HG03378 (cell line): ENCODE results near the gene ACSM3.
"Not testable (repeated sequence)": the region's sequence is repeated elsewhere in the genome, so short reads cannot be mapped to it uniquely, and the experiment has no call there.

ENCODE experiments used
- ATAC-seq: cut with Tn5 transposase; IDR thresholded peaks from one replicate; pipeline ENCODE4 v1.9.1; 2021; ENCODE audit warnings: mild to moderate bottlenecking, moderate library complexity; ENCODE audit not compliant: unreplicated experiment

ACSM3 gene, protein sequence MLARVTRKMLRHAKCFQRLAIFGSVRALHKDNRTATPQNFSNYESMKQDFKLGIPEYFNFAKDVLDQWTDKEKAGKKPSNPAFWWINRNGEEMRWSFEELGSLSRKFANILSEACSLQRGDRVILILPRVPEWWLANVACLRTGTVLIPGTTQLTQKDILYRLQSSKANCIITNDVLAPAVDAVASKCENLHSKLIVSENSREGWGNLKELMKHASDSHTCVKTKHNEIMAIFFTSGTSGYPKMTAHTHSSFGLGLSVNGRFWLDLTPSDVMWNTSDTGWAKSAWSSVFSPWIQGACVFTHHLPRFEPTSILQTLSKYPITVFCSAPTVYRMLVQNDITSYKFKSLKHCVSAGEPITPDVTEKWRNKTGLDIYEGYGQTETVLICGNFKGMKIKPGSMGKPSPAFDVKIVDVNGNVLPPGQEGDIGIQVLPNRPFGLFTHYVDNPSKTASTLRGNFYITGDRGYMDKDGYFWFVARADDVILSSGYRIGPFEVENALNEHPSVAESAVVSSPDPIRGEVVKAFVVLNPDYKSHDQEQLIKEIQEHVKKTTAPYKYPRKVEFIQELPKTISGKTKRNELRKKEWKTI

GRCh38 chr16:20763461-20764232 lies at the start of gene ACSM3:
Gene ACSM3 (plus strand): TSS chr16:20764014. CDS start chr16:20770035, 6,021 bp downstream.
- ATAC-seq: peak; percentile 98

DNA sequence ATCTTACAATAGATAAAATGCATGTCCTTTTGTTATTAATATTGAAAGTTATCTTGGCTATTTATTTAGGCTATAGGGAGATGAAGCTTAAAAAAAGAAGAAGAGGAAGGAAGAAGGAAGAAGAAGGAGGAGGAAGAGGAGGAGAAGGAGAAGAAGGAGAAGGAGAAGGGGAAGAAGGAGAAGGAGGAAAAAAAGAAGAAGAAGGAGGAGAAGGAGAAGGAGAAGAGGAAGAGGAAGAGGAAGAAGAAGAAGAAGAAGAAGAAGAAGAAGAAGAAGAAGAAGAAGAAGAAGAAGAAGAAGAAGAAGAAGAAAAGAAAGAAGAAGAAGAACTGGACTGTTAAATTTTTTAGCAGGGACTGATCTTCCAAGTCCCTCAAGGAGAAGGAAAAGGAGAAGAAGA lies 46.1 kb upstream of the ACSM3 start:
- ATAC-seq: not testable (repeated sequence)

DNA sequence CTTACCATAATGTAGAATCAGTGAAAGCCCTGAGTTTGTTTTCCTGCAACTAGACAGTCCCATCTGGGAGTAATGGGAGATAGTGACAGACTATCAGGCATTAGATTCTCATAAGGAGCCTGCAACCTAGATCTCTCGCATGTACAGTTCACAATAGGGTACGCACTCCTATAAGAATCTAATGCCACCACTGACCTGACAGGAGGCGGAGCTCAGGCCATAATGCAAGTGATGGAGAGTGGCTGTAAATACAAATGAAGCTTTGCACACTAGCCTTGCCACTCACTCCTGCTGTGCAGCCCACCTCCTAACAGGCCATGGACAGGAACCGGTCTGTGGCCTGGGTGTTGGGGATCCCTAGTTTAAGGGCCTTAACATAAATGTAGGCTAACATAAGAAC lies 43.6 kb upstream of the ACSM3 start:
- no peak for ATAC-seq

- ATAC-seq: no peak
Observed at GRCh38 chr16:20726661-20727060, 37.2 kb upstream of the ACSM3 start.

- no peak for ATAC-seq
Observed at GRCh38 chr16:20727181-20727580, 36.6 kb upstream of the ACSM3 start.

- no peak for ATAC-seq
Observed at GRCh38 chr16:20729141-20729540, 34.7 kb upstream of the ACSM3 start.

DNA sequence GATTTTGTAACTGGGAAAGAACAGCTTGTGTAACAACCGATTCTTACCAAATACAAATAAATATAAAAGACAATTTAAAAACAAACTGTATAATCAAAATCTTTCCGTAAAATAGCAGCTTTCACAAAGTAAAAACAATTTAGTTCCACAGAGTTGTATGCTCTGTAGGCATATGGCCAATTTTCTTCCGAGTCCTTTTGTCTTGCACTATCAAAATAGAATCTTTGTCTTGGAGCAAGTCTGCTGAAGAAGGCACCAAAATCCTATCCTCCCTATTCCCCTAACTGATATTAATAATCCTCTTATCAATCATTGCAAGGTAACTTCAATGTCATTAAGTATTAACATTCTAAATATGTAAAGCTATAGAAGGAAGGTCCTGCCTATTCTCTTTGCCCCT lies 29.8 kb upstream of the ACSM3 start:
- ATAC-seq: no peak

DNA sequence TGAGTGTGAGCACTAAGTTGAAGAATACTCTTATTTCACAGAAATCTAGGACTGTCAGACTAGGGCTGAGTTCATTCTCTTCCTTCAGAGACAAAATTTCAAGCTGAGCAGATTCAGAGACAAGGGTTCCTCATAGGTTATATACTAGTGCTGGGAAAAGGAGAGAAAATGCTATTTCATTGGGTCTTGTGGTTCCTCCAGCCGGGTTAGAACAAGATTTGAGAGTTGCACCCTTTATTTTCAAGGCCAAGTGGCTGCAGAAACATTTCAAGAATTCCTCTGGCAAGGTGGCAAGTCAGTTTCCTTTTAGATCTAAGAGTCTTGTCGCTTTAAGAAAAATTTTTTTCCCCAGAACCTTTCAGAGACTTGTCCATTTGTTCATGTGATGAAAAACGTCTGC lies 29.0 kb upstream of the ACSM3 start:
- no peak for ATAC-seq

- ATAC-seq: no peak
Observed at GRCh38 chr16:20735490-20735889, 28.3 kb upstream of the ACSM3 start.

- ATAC-seq: no peak
Observed at GRCh38 chr16:20740007-20740883, 23.6 kb upstream of the ACSM3 start.

DNA sequence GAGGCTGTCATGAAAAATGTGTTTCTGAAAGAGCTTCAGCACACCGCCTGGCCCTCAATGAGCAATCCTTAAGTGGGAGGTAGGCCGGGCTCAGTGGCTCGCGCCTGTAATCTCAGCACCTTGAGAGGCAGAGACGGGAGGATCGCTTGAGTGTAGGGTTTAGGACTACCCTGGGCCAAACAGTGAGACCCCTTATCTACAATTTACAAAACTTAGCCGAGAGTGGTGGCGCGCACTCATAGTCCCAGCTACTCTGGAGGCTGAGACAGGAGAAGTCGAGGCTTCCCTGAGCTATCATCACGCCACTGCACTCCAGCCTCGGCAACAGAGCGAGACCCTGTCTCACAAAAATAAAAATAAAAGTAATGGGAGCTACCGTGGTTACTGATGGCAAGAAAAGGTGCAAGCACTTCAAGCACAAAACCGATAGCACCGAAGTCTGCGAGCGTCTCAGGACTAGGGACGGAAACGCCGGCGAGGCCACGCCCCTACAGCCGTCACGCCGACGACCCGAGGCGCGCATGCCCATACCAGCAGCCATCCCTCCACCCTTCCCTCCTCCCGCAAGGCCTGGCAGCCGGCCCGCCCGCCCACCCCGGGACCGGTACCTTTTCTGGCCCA lies 22.8 kb upstream of the ACSM3 start:
- ATAC-seq: peak; percentile 61

DNA sequence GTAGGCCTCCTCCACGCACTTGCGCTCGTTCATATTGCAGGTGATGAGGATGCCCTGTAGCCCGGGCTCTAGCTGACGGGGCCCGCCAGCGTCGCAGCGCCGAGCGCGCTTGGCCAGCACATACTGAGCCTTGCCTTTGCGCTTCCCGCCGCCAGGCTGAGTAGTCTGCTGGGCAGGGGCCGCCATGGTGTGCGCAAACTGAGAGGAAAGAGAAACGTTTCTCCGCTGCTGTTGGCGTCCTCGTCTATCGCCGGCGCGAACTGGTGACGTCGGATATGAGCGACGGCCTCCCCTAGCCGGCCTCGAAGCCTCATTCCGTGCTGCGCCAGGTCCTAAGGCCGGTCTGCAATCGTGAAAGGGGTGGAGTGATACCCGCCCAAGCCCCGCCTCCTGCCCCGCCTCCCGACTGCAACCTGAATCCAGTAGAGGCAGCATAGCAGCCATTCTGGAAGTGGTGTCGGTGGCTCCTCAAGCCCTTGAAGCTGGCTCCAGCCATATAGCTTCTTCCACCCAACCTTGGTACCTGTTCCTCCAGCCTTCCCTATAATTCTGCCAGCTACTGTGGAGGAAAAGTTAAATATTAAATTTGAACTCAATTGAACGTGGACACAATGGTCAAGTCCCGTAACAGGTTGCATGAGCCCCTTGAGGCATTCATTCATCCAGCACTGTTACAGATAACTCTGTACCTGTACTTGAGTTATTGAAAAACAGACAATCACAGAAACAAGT lies 22.1 kb upstream of the ACSM3 start, which contains the start of gene THUMPD1:
Gene THUMPD1 (minus strand): TSS at position 265 of the 732 bp plus-strand sequence. CDS start 79 bp downstream, at position 186.
- ATAC-seq: peak; percentile 67

GRCh38 chr16:20743591-20743990 lies 20.2 kb upstream of the ACSM3 start:
- ATAC-seq: no peak

- ATAC-seq: no peak
Observed at GRCh38 chr16:20744922-20745440, 18.8 kb upstream of the ACSM3 start.

- no peak for ATAC-seq
Observed at GRCh38 chr16:20746461-20746860, 17.4 kb upstream of the ACSM3 start.

DNA sequence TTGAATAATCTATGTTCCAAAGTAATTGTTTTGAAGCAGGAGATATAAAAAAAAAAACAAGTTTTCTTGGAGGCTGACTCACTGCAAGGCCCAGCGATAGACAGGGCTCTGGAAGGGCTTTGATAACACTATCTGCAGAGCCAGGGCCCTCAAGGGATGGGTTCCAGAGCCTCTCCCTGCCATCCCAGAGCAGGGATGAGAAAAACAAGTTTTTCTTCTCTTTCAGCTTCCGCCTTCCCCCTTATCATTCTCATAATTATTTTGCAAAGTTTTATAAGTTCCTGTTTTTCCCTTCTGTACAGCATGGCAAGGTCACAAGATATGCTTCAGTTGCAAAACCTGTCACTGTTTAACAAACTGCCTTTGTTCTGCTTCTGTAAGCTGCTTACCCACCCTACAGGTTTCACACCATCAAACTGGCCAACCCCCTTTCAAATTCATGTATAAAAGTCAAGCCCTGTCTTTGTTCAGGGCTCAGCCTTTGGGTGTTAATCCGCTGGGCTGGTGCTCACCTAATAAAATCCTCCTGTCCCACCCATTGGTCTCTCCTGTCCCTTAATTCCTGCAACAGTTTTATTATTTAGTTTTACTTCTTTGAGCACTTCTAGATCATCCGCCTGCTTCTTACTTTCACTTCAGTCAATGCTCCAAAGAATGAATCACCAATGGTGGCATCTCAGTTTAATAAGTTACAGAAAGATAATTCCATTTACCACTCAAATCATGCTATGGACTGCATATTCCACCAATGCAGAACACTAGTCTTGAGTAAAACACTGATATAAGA lies 16.6 kb upstream of the ACSM3 start:
- ATAC-seq: no peak

GRCh38 chr16:20749474-20749873 lies 14.3 kb upstream of the ACSM3 start:
- ATAC-seq: no peak

GRCh38 chr16:20750558-20750957 lies 13.3 kb upstream of the ACSM3 start:
- ATAC-seq: no peak

DNA sequence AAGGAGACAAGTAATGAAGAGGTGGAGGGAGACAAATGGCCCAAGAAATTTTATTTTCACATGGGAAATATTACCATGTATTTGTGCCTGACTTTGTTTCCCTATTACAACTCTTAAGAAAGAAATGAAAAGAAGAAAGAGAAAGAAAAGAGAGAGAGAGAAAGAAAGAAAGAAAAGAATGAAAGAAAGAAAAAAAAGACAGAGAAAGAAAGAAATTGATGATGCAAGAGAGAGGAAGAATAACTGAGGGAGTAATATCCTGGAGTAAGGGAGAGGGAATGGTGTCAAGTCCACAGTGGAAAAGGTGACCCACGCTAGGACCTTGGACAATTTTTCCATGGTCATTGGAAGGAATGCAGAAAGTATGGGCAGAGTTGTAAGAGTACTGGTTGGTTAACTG lies 10.1 kb upstream of the ACSM3 start:
- ATAC-seq: no peak
